Fibroblast of lung (primary cell): ENCODE measurements around the gene FBXL12. TPM values are rescaled to one million over a fixed set of nuclear protein-coding genes. Genes with fewer than 3 reads are reported as not detected.

Experiments used
- DNase-seq, 2 donors: peaks; one replicate each; pipeline versions ENCODE4 v3.0.0 to v3.0.0-alpha.2; 2010; ENCODE audit warnings: low read depth in 2 of 2
- H2AFZ ChIP-seq: 2 replicates; pipeline ENCODE4 v1.5.1; 2012; ENCODE audit warnings: low read length, control low read depth, inconsistent platforms
- H3K27ac ChIP-seq: 2 replicates; pipeline ENCODE4 v1.5.1; 2011; ENCODE audit warnings: low read length, control low read depth; ENCODE audit not compliant: insufficient read depth
- H3K27me3 ChIP-seq: 2 replicates; pipeline ENCODE4 v1.5.1; 2011; ENCODE audit warnings: mild to moderate bottlenecking, low read length; ENCODE audit not compliant: control insufficient read depth, insufficient read depth
- H3K36me3 ChIP-seq: 2 replicates; pipeline ENCODE4 v1.5.1; 2011; ENCODE audit warnings: low read length; ENCODE audit not compliant: control insufficient read depth, insufficient read depth
- H3K4me1 ChIP-seq: 2 replicates; pipeline ENCODE4 v1.5.1; 2011; ENCODE audit warnings: low read length; ENCODE audit not compliant: control insufficient read depth, insufficient read depth; ENCODE audit errors: extremely low read depth
- H3K4me2 ChIP-seq: 2 replicates; pipeline ENCODE4 v1.5.1; 2011; ENCODE audit warnings: low read length, control low read depth; ENCODE audit not compliant: insufficient read depth; ENCODE audit errors: extremely low read depth
- H3K4me3 ChIP-seq, 4 experiments: fragments of 200-600 bp in 1 of 4; sonication (generic) in 1 of 4; replicated peaks in 1 of 4; 2 replicates each; pipeline ENCODE4 v1.5.1; 2011 to 2016; ENCODE audit warnings: low read length in 4 of 4, low read depth in 3 of 4, mild to moderate bottlenecking in 3 of 4, control low read depth in 2 of 4, inconsistent platforms in 1 of 4, mixed read lengths in 1 of 4; ENCODE audit not compliant: insufficient read depth in 1 of 4; ENCODE audit errors: control extremely low read depth in 1 of 4
- H3K79me2 ChIP-seq: 2 replicates; pipeline ENCODE4 v1.5.1; 2012; ENCODE audit warnings: mild to moderate bottlenecking, low read length, inconsistent platforms; ENCODE audit not compliant: control insufficient read depth, insufficient read depth
- H3K9ac ChIP-seq: 2 replicates; pipeline ENCODE4 v1.5.1; 2011; ENCODE audit warnings: mild to moderate bottlenecking, low read length, control low read depth; ENCODE audit not compliant: insufficient read depth
- H3K9me3 ChIP-seq: 2 replicates; pipeline ENCODE4 v1.5.1; 2012; ENCODE audit warnings: low read depth, low read length; ENCODE audit not compliant: control insufficient read depth, insufficient read depth
- H4K20me1 ChIP-seq: 2 replicates; pipeline ENCODE4 v1.5.1; 2011; ENCODE audit warnings: low read length; ENCODE audit not compliant: control insufficient read depth, insufficient read depth; ENCODE audit errors: extremely low read depth
- EZH2 ChIP-seq: IDR thresholded peaks from 2 replicates; pipeline ENCODE4 v1.5.1; 2012; ENCODE audit warnings: low read length, control low read depth, mild to moderate bottlenecking; ENCODE audit errors: missing control alignments
- polyA plus RNA-seq, 2 donors: library from polyadenylated mRNA; depleted of rRNA in 1 of 2; stranded (reverse) in 1 of 2; unstranded in 1 of 2; fragments of >200 nt; gene quantifications; 2 replicates each; pipeline ENCODE4 v1.2.1, GENCODE V29; 2011 to 2012; ENCODE audit warnings: missing spikeins in 1 of 2
- total RNA-seq: library from RNA; depleted of rRNA; stranded (reverse); fragments of >200 nt; gene quantifications from 2 replicates; pipeline ENCODE4 v1.2.1, GENCODE V29; 2014
- TF ChIP-seq, protein P1 (sequence below), 2 donors: IDR thresholded peaks in 1 of 2; conservative IDR thresholded peaks in 1 of 2; 1 replicate in 1 of 2; 2 replicates in 1 of 2; pipeline ENCODE4 v1.5.1; 2011 to 2012; ENCODE audit warnings: low read length in 2 of 2, control low read depth in 1 of 2, inconsistent platforms in 1 of 2, low read depth in 1 of 2, mild to moderate bottlenecking in 1 of 2

Gene FBXL12
- total and polyA plus RNA-seq, 2 donors (not counting 1 experiment from before 2014, with no cell fraction given) = 20.7 to 23.1 TPM

DNA sequence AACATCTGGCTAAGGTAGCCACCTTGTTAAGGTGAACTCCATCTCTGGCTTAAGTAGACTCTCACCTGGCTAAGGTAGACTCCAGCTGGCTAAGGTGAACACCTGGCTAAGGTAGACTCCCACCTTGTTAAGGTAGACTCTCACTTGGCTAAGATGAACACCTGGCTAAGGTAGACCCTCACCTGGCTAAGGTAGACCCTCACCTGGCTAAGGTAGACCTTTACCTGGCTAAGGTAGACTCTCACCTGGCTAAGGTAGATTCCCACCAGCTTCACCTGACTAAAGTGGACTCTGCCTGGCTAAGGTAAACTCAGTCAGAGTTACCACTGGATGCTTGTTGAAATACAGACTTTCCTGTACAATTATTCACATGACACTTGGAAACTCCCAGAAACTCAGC is 39.9 kb upstream of the FBXL12 start:
- Histone ChIP-seq H3K27me3 (no peaks in the 10 kb centered on the region), H4K20me1 (no peaks in the 10 kb centered on the region), H3K4me3 (no peak overlapping the region), H2AFZ (no peak overlapping the region), H3K27ac (no peak overlapping the region), H3K4me1 (no peaks in the 10 kb centered on the region), H3K9ac (no peak overlapping the region), H3K36me3 (peaks cover 1% of the 10 kb centered on the region), H3K9me3 (no peaks in the 10 kb centered on the region), H3K79me2 (no peaks in the 10 kb centered on the region), H3K4me2 (no peak overlapping the region)
- no peak for DNase-seq
- TF ChIP-seq, protein P1, sequence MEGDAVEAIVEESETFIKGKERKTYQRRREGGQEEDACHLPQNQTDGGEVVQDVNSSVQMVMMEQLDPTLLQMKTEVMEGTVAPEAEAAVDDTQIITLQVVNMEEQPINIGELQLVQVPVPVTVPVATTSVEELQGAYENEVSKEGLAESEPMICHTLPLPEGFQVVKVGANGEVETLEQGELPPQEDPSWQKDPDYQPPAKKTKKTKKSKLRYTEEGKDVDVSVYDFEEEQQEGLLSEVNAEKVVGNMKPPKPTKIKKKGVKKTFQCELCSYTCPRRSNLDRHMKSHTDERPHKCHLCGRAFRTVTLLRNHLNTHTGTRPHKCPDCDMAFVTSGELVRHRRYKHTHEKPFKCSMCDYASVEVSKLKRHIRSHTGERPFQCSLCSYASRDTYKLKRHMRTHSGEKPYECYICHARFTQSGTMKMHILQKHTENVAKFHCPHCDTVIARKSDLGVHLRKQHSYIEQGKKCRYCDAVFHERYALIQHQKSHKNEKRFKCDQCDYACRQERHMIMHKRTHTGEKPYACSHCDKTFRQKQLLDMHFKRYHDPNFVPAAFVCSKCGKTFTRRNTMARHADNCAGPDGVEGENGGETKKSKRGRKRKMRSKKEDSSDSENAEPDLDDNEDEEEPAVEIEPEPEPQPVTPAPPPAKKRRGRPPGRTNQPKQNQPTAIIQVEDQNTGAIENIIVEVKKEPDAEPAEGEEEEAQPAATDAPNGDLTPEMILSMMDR (conservative IDR thresholded peaks at IDR 0.05 in 1 of 2, IDR thresholded peaks at IDR 0.05 in 1 of 2; ENCODE audit: low read depth in 1 of 2, low read length in 2 of 2) = no peak
- TF ChIP-seq EZH2 = no peak

DNA sequence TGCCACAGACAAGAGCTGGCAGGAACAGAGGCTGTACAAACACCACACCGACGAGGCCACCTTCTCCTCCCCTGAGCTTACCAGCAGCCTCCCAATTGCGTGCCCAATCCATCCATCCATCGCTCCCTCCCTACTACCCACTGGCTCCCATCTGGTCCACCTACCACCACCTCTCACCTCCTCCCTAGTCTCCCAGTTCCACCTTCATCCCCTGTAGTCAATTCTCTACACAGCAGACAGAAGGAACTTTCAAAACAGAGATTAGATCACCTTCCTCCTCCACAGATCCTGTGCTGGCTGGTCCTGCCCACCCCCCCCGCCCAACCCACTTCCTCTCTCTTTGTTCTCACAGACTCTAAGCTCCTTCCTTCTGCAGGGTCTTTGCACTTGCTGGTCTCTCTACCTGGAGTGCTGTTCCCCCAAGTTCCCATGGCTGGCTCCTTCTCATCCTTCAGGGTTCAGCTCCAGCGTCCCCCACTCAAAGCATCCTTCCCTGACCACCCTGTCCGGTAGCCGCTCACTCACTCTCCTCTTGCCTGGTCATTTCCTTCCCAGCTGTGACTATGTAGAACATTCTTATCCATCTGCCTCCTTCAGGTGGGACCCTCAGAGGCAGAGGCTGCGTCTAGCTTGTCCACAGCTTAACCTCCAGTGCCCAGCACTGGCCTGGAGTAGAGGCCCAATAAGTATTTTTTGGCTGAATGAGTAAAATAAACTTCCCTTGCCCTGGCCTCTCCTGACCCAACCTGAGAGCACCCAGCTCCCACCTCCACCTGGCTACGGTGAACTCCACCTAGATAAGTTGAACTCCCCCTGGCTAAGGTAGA is 39.3 kb upstream of the FBXL12 start:
- no peaks in the 10 kb centered on the region for H3K79me2 ChIP-seq
- H2AFZ ChIP-seq = no peak overlapping the region
- H3K9me3 ChIP-seq = no peaks in the 10 kb centered on the region
- no peaks in the 10 kb centered on the region for H4K20me1 ChIP-seq
- H3K9ac ChIP-seq = no peak overlapping the region
- no peak for DNase-seq
- H3K4me3 ChIP-seq = no peak overlapping the region
- H3K4me1 ChIP-seq = no peaks in the 10 kb centered on the region
- no peak for TF ChIP-seq EZH2
- TF ChIP-seq, protein P1 (conservative IDR thresholded peaks at IDR 0.05 in 1 of 2, IDR thresholded peaks at IDR 0.05 in 1 of 2; ENCODE audit: low read depth in 1 of 2, low read length in 2 of 2) = no peak
- H3K27ac ChIP-seq = no peak overlapping the region
- peaks cover 1% of the 10 kb centered on the region for H3K36me3 ChIP-seq
- H3K27me3 ChIP-seq = no peaks in the 10 kb centered on the region
- no peak overlapping the region for H3K4me2 ChIP-seq

DNA sequence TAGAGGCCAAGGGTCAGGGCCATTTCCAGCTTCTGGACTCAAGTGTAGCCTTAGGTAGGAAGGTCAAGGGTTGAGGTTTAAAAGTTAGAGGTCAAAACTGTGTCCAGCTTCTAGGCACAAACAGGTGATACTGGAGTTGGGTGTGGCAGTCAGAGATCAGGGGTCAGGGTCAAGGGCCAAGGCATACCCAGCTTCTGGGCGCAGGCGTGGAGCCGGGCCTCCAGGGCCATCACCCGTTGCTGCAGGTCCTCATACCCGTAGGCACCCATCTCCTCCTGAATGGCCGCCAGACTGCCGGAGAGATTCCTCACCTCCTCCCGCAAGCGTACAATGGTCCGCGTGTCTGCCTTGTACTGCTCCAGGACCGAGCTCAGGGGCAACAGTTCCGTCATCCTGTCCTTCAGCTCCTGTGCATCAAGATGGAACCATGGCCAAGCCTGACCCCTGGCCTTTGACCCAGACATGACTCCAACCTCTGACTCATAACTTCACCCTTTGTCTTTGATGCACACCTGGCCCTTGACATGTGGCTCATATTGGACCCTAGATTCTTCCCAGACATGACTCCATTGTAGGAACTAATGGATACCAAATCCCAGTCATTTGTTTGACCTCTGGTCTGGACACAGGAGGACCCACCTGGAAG is 38.3 kb upstream of the FBXL12 start:
- H3K27ac ChIP-seq = no peak overlapping the region
- H4K20me1 ChIP-seq = no peaks in the 10 kb centered on the region
- no peak for DNase-seq
- H3K4me3 ChIP-seq = no peak overlapping the region
- H3K9me3 ChIP-seq = no peaks in the 10 kb centered on the region
- no peaks in the 10 kb centered on the region for H3K4me1 ChIP-seq
- no peaks in the 10 kb centered on the region for H3K27me3 ChIP-seq
- H3K79me2 ChIP-seq = no peaks in the 10 kb centered on the region
- peaks cover 1% of the 10 kb centered on the region for H3K36me3 ChIP-seq
- H2AFZ ChIP-seq = no peak overlapping the region
- TF ChIP-seq, protein P1 (conservative IDR thresholded peaks at IDR 0.05 in 1 of 2, IDR thresholded peaks at IDR 0.05 in 1 of 2; ENCODE audit: low read depth in 1 of 2, low read length in 2 of 2) = no peak
- no peak overlapping the region for H3K9ac ChIP-seq
- H3K4me2 ChIP-seq = no peak overlapping the region
